Measurements from ENCODE around the gene CFAP61.
A peak's percentile ranks its signal among the peaks of the same experiment; 100 is the strongest.

Gene CFAP61

DNA sequence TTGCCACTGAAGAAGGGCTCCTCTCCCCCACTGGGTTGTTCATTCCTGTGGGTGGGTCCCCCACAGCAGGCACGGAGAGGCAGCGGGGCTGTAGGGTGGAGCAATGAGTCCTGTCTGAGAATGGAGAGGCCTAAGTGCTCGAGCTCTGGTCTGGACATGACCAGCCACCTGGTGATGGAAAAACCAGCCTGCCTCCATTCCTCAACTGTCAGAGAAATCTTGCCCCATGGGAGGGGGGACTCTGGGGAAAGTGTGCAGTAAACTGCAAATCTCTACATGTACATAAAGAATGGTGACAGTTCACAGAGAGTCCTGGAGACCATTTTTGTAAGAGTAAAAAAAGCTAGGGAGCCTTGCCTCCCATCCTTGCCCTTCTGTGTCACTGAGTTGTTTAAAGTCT lies 349.7 kb downstream of the CFAP61 start:
- DNase-seq: no peak

DNA sequence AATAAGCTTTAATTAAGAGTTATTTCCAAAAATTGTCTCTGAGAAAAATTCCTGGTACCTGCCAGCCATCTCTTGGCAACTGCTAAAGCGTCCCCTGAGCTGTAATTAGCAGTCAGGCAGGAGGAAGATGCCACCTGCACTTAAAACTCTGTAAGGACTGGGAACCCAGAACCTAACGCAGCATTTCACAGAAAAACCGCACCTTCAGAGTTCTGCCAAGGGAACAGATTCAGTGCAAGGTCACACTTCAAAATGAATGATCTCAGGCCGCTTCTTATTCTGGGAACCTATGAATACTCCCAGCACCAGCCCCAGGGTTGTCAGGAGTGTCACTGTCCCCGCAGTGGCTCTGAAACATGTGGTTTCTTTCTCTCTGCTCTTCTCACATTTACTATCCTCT lies 352.3 kb downstream of the CFAP61 start:
- DNase-seq: no peak

DNA sequence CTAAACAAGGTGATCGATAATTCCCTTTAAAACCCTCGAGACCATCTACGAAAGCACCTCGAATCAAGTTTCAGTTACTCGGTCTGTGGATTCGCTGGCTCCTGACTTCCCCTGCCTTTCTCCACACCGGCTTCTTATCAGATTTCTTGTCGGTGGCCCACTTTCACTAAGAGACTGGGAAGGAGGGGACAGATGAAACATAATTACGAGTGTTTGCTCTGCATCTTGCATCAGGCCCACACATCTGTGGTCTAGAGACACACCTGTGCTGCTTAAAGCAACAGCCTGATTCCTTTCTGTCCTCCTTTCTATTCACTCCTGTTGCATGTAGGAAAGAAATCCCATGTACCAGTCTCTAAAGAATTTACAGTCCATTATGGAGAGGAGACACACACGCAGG lies 353.3 kb downstream of the CFAP61 start:
- no peak for DNase-seq

DNA sequence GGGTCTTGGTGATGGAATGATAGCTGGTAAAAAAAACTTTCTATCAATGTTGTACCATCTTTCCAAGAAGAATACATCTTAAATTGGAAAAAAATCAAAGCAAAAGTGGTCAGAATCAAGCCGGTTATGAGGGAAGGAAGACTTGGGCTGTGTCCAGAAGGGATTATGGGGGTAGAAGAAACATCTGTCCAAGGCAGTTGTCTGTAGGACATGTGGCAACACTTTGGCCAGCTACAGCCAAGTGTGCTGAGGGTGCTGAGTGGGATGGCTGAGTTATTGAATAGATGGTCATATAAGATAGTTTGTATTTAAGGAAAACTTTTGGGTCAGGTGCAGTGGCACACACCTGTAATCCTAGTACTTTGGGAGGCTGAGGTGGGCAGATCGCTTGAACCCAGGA lies 354.0 kb downstream of the CFAP61 start:
- DNase-seq: no peak

DNA sequence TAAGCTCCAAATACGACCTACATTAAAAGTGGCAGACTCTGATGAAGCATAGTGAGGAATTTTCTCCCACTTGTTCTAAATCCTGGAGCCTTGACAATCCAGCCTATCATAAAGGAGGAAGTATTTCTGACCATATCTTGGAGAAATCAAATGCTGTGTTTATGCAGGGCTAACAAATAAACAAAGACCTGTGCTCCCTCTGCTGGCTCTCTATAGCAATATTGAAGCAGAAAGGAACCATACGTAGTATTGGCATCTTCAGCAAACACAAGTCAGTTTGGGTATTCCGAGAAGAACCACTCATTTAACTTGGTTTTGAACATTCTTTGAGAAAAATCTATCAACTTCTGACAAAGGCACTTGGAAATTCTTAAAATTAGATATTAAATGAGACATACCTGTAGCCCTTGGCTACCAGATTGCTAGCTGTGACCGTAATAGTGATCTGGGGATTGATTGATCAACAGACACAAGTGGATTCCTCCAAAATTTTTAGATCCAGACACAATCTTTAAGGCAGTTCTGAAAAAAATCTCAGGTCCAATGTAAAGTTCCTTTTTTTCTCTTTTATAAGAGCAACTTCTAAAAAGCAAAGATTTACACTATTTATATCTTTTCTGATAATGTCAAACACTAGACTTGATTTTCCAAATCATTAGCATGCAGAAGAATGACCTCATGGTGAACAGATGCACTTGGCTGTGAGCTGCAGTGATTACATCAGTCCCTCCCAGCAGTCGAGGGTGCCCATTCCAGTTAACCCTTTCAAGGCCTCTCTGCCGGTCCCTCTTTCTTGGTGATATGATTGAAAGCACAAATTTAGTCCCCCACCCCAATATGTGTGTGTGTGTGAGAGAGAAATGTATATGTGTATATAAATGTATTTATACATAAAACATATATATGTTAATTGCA lies 355.8 kb downstream of the CFAP61 start:
- peak; percentile 8 for DNase-seq

DNA sequence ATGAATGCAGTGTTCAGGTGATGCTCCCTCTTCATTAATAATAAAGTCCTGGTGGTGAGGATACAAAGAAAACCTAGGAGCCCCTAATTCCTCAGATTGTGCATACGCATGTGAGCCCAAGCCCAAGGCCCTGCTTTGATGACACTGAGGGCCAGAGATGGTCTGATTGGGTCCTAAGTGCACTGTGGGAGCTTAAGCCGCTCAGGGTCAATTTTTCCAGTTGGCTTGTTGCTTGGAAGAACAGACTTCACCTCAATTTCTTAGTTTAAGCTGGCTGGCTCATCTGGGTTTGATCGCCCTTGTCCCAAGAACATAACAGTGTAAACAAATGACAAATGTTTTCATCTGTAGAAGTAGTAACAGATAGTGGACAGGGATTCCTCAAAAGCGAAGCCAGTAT lies 357.0 kb downstream of the CFAP61 start:
- DNase-seq: no peak
